Mesenchymal stem cell (in vitro differentiated cells and primary cell): ENCODE measurements around the gene CCND1.
"Not testable (repeated sequence)": the region's sequence is repeated elsewhere in the genome, so short reads cannot be mapped to it uniquely, and the experiment has no call there.

ENCODE experiments used
- DNase-seq: peaks from one replicate; pipeline ENCODE4 v3.0.0-alpha.2; 2013
- H2AFZ ChIP-seq: one replicate; pipeline ENCODE4 v1.6.1; 2013; ENCODE audit warnings: low read depth, mild to moderate bottlenecking, control low read depth, inconsistent platforms, low read length, moderate library complexity
- H2AK5ac ChIP-seq: 2 replicates; pipeline ENCODE4 v1.6.1; 2013; ENCODE audit warnings: low read length, moderate library complexity, mild to moderate bottlenecking, inconsistent platforms; ENCODE audit not compliant: severe bottlenecking
- H2BK120ac ChIP-seq: one replicate; pipeline ENCODE4 v1.6.1; 2013; ENCODE audit warnings: low read depth, mild to moderate bottlenecking, inconsistent platforms, low read length, moderate library complexity
- H2BK12ac ChIP-seq, 2 experiments: one replicate each; pipeline ENCODE4 v1.6.1; 2013; ENCODE audit warnings: inconsistent platforms in 2 of 2, low read length in 2 of 2, mild to moderate bottlenecking in 2 of 2, moderate library complexity in 2 of 2, control low read depth in 1 of 2
- H2BK15ac ChIP-seq: one replicate; pipeline ENCODE4 v1.6.1; 2013; ENCODE audit warnings: mild to moderate bottlenecking, low read depth, inconsistent platforms; ENCODE audit not compliant: poor library complexity, severe bottlenecking
- H2BK5ac ChIP-seq: 2 replicates; pipeline ENCODE4 v1.6.1; 2013; ENCODE audit warnings: low read depth, mild to moderate bottlenecking, low read length, control low read depth, inconsistent platforms; ENCODE audit not compliant: poor library complexity, severe bottlenecking
- H3K14ac ChIP-seq, 2 experiments: one replicate each; pipeline ENCODE4 v1.6.1; 2013; ENCODE audit warnings: inconsistent platforms in 2 of 2, low read length in 2 of 2, control low read depth in 1 of 2, mild to moderate bottlenecking in 1 of 2, moderate library complexity in 1 of 2
- H3K18ac ChIP-seq, 2 experiments: one replicate each; pipeline ENCODE4 v1.6.1; 2013; ENCODE audit warnings: inconsistent platforms in 2 of 2, low read length in 2 of 2, control low read depth in 1 of 2, low read depth in 1 of 2, mild to moderate bottlenecking in 1 of 2
- H3K23ac ChIP-seq, 2 experiments: one replicate each; pipeline ENCODE4 v1.6.1; 2013; ENCODE audit warnings: inconsistent platforms in 2 of 2, low read length in 2 of 2, mild to moderate bottlenecking in 2 of 2, moderate library complexity in 2 of 2, control low read depth in 1 of 2
- H3K27ac ChIP-seq: 2 replicates; pipeline ENCODE4 v1.5.1; 2013; ENCODE audit warnings: mild to moderate bottlenecking, moderate library complexity, low read length, control low read depth, inconsistent platforms; ENCODE audit not compliant: poor library complexity, severe bottlenecking
- H3K27me3 ChIP-seq, 2 experiments: 2 replicates each; pipeline versions ENCODE4 v1.6.1 to v1.7.0; 2013; ENCODE audit warnings: low read length in 2 of 2, mild to moderate bottlenecking in 2 of 2, moderate library complexity in 2 of 2, control low read depth in 1 of 2, inconsistent platforms in 1 of 2; ENCODE audit not compliant: control insufficient read depth in 1 of 2, insufficient read depth in 1 of 2
- H3K36me3 ChIP-seq, 2 experiments: 2 replicates each; pipeline versions ENCODE4 v1.6.1 to v1.7.0; 2013; ENCODE audit warnings: low read length in 2 of 2, control low read depth in 1 of 2, inconsistent platforms in 1 of 2, low read depth in 1 of 2, mild to moderate bottlenecking in 1 of 2; ENCODE audit not compliant: insufficient read depth in 2 of 2, control insufficient read depth in 1 of 2
- H3K4ac ChIP-seq, 2 experiments: one replicate each; pipeline ENCODE4 v1.6.1; 2013; ENCODE audit warnings: inconsistent platforms in 2 of 2, low read length in 2 of 2, mild to moderate bottlenecking in 2 of 2, moderate library complexity in 2 of 2, control low read depth in 1 of 2, low read depth in 1 of 2
- H3K4me1 ChIP-seq: 2 replicates; pipeline ENCODE4 v1.6.1; 2013; ENCODE audit warnings: low read depth, low read length, control low read depth; ENCODE audit not compliant: control insufficient read depth, insufficient read depth
- H3K4me2 ChIP-seq: 2 replicates; pipeline ENCODE4 v1.6.1; 2013; ENCODE audit warnings: low read length, mild to moderate bottlenecking, inconsistent platforms; ENCODE audit not compliant: poor library complexity, severe bottlenecking
- H3K4me3 ChIP-seq, 2 experiments: 2 replicates each; pipeline versions ENCODE4 v1.5.1 to v1.7.0; 2013; ENCODE audit warnings: low read length in 2 of 2, mild to moderate bottlenecking in 2 of 2, control low read depth in 1 of 2, low read depth in 1 of 2; ENCODE audit not compliant: insufficient read depth in 1 of 2
- H3K79me1 ChIP-seq: replicated peaks from 2 replicates; pipeline ENCODE4 v1.6.1; 2013; ENCODE audit warnings: mild to moderate bottlenecking, control low read depth, low read length, inconsistent platforms; ENCODE audit not compliant: poor library complexity, severe bottlenecking
- H3K9ac ChIP-seq: 2 replicates; pipeline ENCODE4 v1.7.0; 2013; ENCODE audit warnings: mild to moderate bottlenecking, low read length, moderate library complexity
- H3K9me3 ChIP-seq: 2 replicates; pipeline ENCODE4 v1.7.0; 2013; ENCODE audit warnings: mild to moderate bottlenecking, low read length; ENCODE audit not compliant: control insufficient read depth
- H4K8ac ChIP-seq: one replicate; pipeline ENCODE4 v1.6.1; 2013; ENCODE audit warnings: inconsistent platforms, mild to moderate bottlenecking, low read length, moderate library complexity
- H4K91ac ChIP-seq: one replicate; pipeline ENCODE4 v1.6.1; 2013; ENCODE audit warnings: mild to moderate bottlenecking, low read length, inconsistent platforms
- WGBS: methylation state at CpG from one replicate; pipeline ENCODE4 v1.1.7; 2013; ENCODE audit warnings: mixed read lengths; 5-methylcytosine and 5-hydroxymethylcytosine counted together

CCND1 gene

DNA sequence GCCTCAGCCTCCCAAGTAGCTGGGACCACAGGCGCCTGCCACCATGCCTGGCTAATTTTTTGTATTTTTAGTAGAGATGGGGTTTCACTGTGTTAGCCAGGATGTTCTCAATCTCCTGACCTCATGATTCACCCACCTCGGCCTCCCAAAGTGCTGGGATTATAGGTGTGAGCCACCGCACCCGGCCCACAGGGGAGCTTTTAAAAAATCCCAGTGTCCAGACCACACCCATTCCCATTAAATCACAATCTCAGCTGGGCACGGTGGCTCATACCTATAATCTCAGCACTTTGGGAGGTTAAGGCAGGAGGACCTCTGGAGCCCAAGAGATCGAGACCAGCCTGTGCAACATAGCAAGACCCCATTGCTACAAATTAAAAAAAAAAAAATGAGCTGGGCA is 55.0 kb downstream of the CCND1 start:
- H2BK5ac ChIP-seq, H3K4me3 ChIP-seq, H3K4me2 ChIP-seq, H4K91ac ChIP-seq, H3K9me3 ChIP-seq, H3K23ac ChIP-seq, H2AK5ac ChIP-seq, H2AFZ ChIP-seq, DNase-seq, H2BK15ac ChIP-seq, H3K4ac ChIP-seq, H4K8ac ChIP-seq, H3K18ac ChIP-seq, H2BK12ac ChIP-seq, H3K79me1 ChIP-seq, H3K36me3 ChIP-seq, H3K9ac ChIP-seq, H2BK120ac ChIP-seq, H3K14ac ChIP-seq, H3K27ac ChIP-seq: not testable (repeated sequence)
- Histone ChIP-seq H3K27me3 (peaks cover 43 to 64% of the 10 kb centered on the region in 2 experiments), H3K4me1 (peaks cover 11% of the 10 kb centered on the region)
- 87% methylated on average over 3 of the region's 6 CpGs for WGBS

DNA sequence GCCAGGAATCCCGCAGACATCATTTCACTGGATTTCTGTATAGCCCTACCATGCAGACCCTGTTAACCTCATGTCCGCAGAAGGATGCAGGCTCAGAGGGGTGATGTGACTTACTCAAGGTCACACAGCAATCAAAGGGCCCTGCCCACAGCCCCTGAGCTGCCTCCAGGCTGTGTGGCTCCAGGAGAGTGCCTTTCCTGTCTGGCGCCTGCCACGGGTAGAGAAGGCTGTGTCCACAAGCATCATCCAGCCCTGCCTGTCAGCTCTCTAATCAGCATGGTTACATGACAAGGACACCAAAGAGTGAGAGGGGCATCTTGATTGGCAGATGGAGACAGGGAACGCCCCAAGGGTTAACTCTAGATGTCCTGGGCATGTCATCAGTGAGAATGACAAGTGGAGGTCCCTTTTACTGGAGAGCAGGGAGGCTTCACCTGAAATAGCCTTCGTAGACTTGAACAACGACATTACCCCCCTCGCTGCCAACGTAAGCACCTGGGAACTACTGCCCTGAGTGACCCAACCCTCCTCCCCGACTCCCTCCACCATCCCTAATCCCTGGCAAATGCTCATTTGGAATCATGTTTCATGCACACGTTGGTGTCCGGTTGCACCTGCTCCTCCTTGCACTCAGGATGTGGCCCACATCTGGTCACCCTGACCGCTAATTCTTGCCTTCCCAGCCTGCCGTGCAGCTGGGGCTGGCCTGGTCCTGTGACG is 56.0 kb downstream of the CCND1 start:
- H3K14ac ChIP-seq, result no peak overlapping the region
- no peak overlapping the region for H4K91ac ChIP-seq
- no peak for DNase-seq
- no peaks in the 10 kb centered on the region for H3K79me1 ChIP-seq
- H3K4me3 ChIP-seq, result no peak overlapping the region
- peaks cover 12% of the 10 kb centered on the region for H3K4me1 ChIP-seq
- no peak overlapping the region for H2AK5ac ChIP-seq
- H3K36me3 ChIP-seq, result no peaks in the 10 kb centered on the region
- H3K4ac ChIP-seq, result no peak overlapping the region
- H3K27me3 ChIP-seq, result peaks cover 53 to 73% of the 10 kb centered on the region in 2 experiments
- H3K9me3 ChIP-seq, result peaks cover 5% of the 10 kb centered on the region
- H2BK120ac ChIP-seq, result no peak overlapping the region
- H2BK15ac ChIP-seq, result no peak overlapping the region
- no peak overlapping the region for H3K27ac ChIP-seq
- H3K9ac ChIP-seq, result no peak overlapping the region
- H2BK12ac ChIP-seq, result no peak overlapping the region
- 76% methylated on average over 15 of the region's 15 CpGs for WGBS
- no peak overlapping the region for H4K8ac ChIP-seq
- no peak overlapping the region for H2BK5ac ChIP-seq
- H2AFZ ChIP-seq, result no peak overlapping the region
- H3K23ac ChIP-seq, result no peak overlapping the region
- no peak overlapping the region for H3K4me2 ChIP-seq
- no peak overlapping the region for H3K18ac ChIP-seq

DNA sequence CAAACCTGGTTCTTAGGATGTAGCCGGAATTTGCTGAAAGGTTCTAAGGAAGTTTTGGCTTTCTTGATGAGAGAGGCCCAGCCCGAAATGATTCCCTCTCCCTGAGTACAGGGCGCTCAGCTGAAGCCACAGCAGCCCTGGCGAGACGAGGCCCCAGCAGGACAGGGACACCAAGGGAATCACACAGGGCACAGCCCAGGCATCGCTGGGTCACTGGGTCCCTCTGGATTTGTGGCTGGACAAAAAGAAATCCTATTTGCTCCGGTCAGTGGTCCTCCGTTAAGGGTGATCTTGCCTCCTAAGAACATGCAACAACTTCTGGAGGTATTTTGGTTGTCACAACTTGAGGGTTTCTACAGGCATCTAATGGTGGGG is 56.5 kb downstream of the CCND1 start:
- WGBS, result 87% methylated on average over 8 of the region's 8 CpGs
- Histone ChIP-seq H2BK120ac (no peak overlapping the region), H3K4me1 (peaks cover 17% of the 10 kb centered on the region), H3K9me3 (peaks cover 3% of the 10 kb centered on the region), H3K4me2 (no peak overlapping the region), H2BK12ac (no peak overlapping the region), H3K9ac (no peak overlapping the region), H2AK5ac (no peak overlapping the region), H3K27me3 (peaks cover 58 to 76% of the 10 kb centered on the region in 2 experiments), H3K79me1 (no peaks in the 10 kb centered on the region), H3K4ac (no peak overlapping the region), H3K23ac (no peak overlapping the region), H3K14ac (no peak overlapping the region), H4K8ac (no peak overlapping the region), H3K4me3 (no peak overlapping the region), H3K27ac (no peak overlapping the region), H2AFZ (no peak overlapping the region), H3K18ac (no peak overlapping the region), H2BK15ac (no peak overlapping the region), H3K36me3 (no peaks in the 10 kb centered on the region), H2BK5ac (no peak overlapping the region), H4K91ac (no peak overlapping the region)
- DNase-seq, result no peak

DNA sequence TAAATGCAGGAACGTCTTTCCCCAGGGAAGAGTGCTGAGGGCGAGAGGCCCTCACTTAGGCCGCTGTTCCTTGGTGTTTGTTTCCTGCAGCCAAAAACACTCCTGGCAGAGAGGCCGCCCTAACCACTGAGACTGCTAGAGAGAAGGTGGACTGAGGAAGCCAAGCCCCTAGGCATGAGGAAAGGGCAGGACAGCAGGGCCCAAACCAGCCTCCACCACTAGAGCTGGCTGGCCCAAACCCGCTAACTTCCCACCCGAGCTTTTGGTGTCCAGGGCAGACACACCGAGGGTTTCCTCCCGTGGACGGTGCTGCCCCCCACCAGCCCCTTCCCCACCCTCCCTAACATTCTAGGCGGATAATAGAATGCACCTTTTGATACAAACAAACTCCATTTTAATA is 56.9 kb downstream of the CCND1 start:
- Histone ChIP-seq H3K23ac (no peak overlapping the region), H3K36me3 (no peaks in the 10 kb centered on the region), H3K4me1 (peaks cover 18% of the 10 kb centered on the region), H4K8ac (no peak overlapping the region), H2BK15ac (no peak overlapping the region), H2BK5ac (no peak overlapping the region), H2BK120ac (no peak overlapping the region), H3K14ac (no peak overlapping the region), H3K18ac (no peak overlapping the region), H3K9me3 (no peaks in the 10 kb centered on the region), H4K91ac (no peak overlapping the region), H3K4me3 (no peak overlapping the region), H3K4ac (no peak overlapping the region), H3K9ac (no peak overlapping the region), H3K4me2 (no peak overlapping the region), H3K79me1 (no peaks in the 10 kb centered on the region), H2BK12ac (no peak overlapping the region), H3K27ac (no peak overlapping the region), H3K27me3 (peaks cover 62 to 76% of the 10 kb centered on the region in 2 experiments), H2AFZ (no peak overlapping the region), H2AK5ac (no peak overlapping the region)
- no peak for DNase-seq
- 86% methylated on average over 9 of the region's 10 CpGs for WGBS
